OCI-LY3 (cell line): ENCODE measurements around the gene PSMC3.
A peak's percentile ranks its signal among the peaks of the same experiment; 100 is the strongest.

Source experiments
- H2AFZ ChIP-seq: fragments of 200-600, 300-600 bp; shearing (Covaris generic); 2 replicates; pipeline ENCODE4 v1.6.0; 2014; ENCODE audit warnings: antibody characterized with exemption, low read depth, low read length
- H3K27ac ChIP-seq: fragments of 200-600, 300-600 bp; sonication (generic); 2 replicates; pipeline ENCODE4 v1.5.1; 2014; ENCODE audit warnings: mild to moderate bottlenecking, low read length, moderate library complexity, mixed read lengths
- H3K27me3 ChIP-seq: fragments of 200-600, 300-600 bp; sonication (generic); 2 replicates; pipeline ENCODE4 v1.6.1; 2014; ENCODE audit warnings: low read depth, low read length, mixed read lengths
- H3K36me3 ChIP-seq: fragments of 200-600, 300-600 bp; sonication (generic); replicated peaks from 2 replicates; pipeline ENCODE3; 2014; ENCODE audit warnings: low read depth, low read length, mixed read lengths
- H3K4me1 ChIP-seq: fragments of 300-600, 200-600 bp; sonication (generic); 2 replicates; pipeline ENCODE4 v1.6.1; 2014; ENCODE audit warnings: low read length, mixed read lengths
- H3K4me2 ChIP-seq: fragments of 200-600, 300-600 bp; sonication (generic); 2 replicates; pipeline ENCODE4 v1.6.1; 2014; ENCODE audit warnings: low read length, mixed read lengths
- H3K4me3 ChIP-seq: fragments of 300-600, 200-600 bp; sonication (generic); 2 replicates; pipeline ENCODE4 v1.5.1; 2014; ENCODE audit warnings: antibody characterized with exemption, mild to moderate bottlenecking, low read length, moderate library complexity
- H3K79me2 ChIP-seq: fragments of 300-600, 200-600 bp; shearing (Covaris generic); 2 replicates; pipeline ENCODE4 v1.6.1; 2014; ENCODE audit warnings: mild to moderate bottlenecking, low read length, mixed read lengths
- H3K9ac ChIP-seq: fragments of 300-600, 200-600 bp; shearing (Covaris generic); 2 replicates; pipeline ENCODE4 v1.6.0; 2014; ENCODE audit warnings: mild to moderate bottlenecking, low read length, moderate library complexity
- H3K9me3 ChIP-seq: fragments of 200-600, 300-600 bp; shearing (Covaris generic); 2 replicates; pipeline ENCODE4 v1.6.1; 2014; ENCODE audit warnings: low read length, mixed read lengths; ENCODE audit not compliant: insufficient read depth
- H4K20me1 ChIP-seq: fragments of 200-600, 300-600 bp; sonication (generic); 2 replicates; pipeline ENCODE4 v1.6.1; 2016; ENCODE audit warnings: low read length, mixed read lengths; ENCODE audit not compliant: insufficient read depth
- EZH2phosphoT487 ChIP-seq: fragments of 200-600 bp; shearing (Covaris generic); IDR thresholded peaks from 2 replicates; pipeline ENCODE4 v1.6.1; 2018; ENCODE audit warnings: antibody characterized with exemption, mixed run types, low read depth
- TF ChIP-seq, protein P1 (sequence below): fragments of 200-600, 300-600 bp; sonication (generic); IDR thresholded peaks from 2 replicates; pipeline ENCODE4 v1.5.1; 2014; ENCODE audit warnings: antibody characterized with exemption, low read length, low read depth

Gene PSMC3

DNA sequence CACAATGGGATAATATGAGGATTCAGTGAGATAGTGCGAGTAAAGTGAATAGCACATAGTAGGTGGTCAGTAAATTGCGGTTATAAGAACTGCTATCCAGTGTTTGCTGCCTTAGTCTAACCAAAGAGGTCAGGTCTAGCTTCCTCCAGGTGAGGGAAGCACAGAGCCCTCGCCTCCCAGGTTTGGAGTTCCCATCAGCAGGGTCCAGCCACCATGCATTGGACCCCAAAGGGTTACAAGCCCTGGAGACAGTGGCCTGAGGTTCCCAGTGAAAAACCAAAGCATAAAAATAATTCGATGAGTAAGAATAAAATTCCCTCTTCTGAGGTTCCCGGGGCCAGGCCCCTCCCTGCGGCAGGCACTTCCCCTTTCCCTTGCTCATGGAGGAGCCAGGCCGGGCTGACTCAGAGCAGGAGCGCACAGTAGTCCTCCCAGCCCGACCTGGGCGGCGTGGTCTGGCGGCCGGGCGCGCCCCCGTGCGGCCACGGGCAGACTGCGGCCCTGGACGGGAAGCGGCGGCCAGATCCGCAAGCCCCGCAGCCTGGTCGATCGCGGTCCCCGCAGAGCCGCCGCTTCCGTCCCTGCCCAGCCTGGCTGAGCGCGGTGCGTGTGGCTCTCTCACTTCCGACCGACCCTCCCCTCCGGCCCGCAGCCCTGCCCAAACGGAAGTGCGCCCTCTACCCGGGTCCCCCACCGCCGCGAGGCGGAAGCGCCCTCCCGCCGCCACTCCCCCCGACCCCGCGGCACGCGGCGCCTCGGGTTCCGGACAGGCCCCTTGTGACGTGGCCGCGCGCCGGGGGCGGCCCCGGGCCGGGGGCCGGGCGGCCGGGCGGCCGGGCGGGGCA, 18.3 kb downstream of the PSMC3 start, which contains the start of gene SLC39A13:
Gene SLC39A13, plus strand, starts transcription at position 845 of the 845 bp plus-strand sequence. CDS start 1,505 bp downstream, outside the sequence.
- Histone ChIP-seq H3K4me1 (peaks cover 19% of the 10 kb centered on the region), H3K4me3 (peak within 1 kb of the TSS; percentile 99), H2AFZ (peak within 1 kb of the TSS; percentile 61; the same call in 1 of the 2 replicates), H3K27ac (peak within 1 kb of the TSS; percentile 89), H3K9me3 (no peaks in the 10 kb centered on the region), H3K4me2 (peak within 1 kb of the TSS; percentile 99), H3K79me2 (no peaks in the 10 kb centered on the region), H4K20me1 (no peaks in the 10 kb centered on the region), H3K36me3 (no peaks in the 10 kb centered on the region), H3K27me3 (no peaks in the 10 kb centered on the region), H3K9ac (peak within 1 kb of the TSS; percentile 94)
- TF ChIP-seq EZH2phosphoT487: no peak
- TF ChIP-seq, protein P1, sequence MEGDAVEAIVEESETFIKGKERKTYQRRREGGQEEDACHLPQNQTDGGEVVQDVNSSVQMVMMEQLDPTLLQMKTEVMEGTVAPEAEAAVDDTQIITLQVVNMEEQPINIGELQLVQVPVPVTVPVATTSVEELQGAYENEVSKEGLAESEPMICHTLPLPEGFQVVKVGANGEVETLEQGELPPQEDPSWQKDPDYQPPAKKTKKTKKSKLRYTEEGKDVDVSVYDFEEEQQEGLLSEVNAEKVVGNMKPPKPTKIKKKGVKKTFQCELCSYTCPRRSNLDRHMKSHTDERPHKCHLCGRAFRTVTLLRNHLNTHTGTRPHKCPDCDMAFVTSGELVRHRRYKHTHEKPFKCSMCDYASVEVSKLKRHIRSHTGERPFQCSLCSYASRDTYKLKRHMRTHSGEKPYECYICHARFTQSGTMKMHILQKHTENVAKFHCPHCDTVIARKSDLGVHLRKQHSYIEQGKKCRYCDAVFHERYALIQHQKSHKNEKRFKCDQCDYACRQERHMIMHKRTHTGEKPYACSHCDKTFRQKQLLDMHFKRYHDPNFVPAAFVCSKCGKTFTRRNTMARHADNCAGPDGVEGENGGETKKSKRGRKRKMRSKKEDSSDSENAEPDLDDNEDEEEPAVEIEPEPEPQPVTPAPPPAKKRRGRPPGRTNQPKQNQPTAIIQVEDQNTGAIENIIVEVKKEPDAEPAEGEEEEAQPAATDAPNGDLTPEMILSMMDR: peak; percentile 89

DNA sequence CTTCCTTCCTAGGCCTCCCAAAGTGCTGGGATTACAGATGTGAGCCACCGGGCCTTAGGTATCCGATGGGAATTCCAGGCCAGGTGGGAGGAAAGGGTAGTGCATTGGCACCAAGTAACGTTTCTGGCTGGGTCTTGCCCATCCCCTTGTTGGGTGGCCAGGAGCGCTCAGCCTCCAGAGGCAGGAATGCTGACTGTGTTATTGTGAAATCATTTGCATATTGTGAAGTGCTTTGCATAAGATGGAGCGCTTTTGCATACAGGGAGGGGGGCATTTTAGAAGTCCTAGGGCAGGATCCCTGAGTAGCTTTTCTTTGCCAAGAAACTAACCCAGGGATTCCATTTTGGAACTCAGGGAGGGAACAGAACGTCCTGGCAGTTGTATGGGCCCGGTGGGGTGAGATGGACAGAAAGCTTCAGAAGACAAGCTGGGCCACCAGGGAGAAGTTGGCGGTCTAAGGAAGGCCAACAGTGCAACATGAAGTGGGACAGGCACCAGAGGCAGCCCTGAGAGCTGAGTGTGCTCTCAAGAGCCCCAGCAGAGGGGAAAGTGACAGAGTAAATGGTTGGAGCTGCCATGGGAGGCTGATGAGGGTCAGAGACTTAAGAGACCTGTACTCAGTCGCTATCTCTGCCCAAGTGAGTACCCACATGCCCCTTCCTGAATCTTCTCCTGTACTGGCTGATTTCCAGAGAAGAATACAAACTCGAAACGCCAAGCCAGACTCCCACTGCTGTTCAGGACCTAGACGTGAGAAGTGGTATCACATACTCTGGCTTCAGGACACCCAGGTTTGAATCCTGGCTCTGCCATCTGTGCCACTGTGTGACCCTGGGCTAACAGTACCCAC, 19.1 kb downstream of the PSMC3 start:
- peaks cover 19% of the 10 kb centered on the region for H3K4me1 ChIP-seq
- H4K20me1 ChIP-seq: no peaks in the 10 kb centered on the region
- H3K9ac ChIP-seq: peak overlapping the region; percentile 89
- TF ChIP-seq, protein P1: no peak
- H2AFZ ChIP-seq: peak overlapping the region; percentile 57; the same call in 1 of the 2 replicates
- peak overlapping the region; percentile 89 for H3K27ac ChIP-seq
- peak overlapping the region; percentile 88 for H3K4me3 ChIP-seq
- H3K36me3 ChIP-seq: no peaks in the 10 kb centered on the region
- no peaks in the 10 kb centered on the region for H3K79me2 ChIP-seq
- no peaks in the 10 kb centered on the region for H3K9me3 ChIP-seq
- H3K27me3 ChIP-seq: no peaks in the 10 kb centered on the region
- peak overlapping the region; percentile 94 for H3K4me2 ChIP-seq

DNA sequence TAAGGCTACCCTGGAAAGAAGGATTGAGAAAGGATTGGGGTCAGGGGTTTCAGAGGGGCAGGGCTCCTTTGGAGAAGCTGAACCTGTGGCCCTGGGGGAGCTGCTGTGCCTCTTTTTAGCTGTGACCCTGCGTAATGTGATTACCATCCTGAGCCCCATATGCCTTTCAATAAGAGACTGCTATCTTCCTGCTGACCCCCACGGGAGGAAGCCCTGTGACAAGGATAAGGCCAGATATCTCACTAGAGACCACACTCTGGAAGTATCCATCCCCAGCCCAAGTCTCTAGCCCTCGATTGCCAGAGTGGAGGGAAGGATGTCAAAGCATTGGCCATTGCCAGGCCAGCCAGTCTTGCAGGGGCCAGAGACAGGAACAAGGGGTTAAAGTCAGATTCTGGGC, 22.7 kb downstream of the PSMC3 start:
- Histone ChIP-seq H3K27ac (no peak overlapping the region), H3K4me2 (no peak overlapping the region), H2AFZ (peak overlapping the region; percentile 23; the same call in 1 of the 2 replicates), H3K9me3 (no peaks in the 10 kb centered on the region; the same call in 1 of the 2 replicates), H3K79me2 (no peaks in the 10 kb centered on the region), H3K4me1 (peaks cover 29% of the 10 kb centered on the region), H4K20me1 (no peaks in the 10 kb centered on the region), H3K27me3 (no peaks in the 10 kb centered on the region), H3K4me3 (no peak overlapping the region), H3K36me3 (no peaks in the 10 kb centered on the region), H3K9ac (no peak overlapping the region)
- TF ChIP-seq, protein P1: no peak
- TF ChIP-seq EZH2phosphoT487: no peak

DNA sequence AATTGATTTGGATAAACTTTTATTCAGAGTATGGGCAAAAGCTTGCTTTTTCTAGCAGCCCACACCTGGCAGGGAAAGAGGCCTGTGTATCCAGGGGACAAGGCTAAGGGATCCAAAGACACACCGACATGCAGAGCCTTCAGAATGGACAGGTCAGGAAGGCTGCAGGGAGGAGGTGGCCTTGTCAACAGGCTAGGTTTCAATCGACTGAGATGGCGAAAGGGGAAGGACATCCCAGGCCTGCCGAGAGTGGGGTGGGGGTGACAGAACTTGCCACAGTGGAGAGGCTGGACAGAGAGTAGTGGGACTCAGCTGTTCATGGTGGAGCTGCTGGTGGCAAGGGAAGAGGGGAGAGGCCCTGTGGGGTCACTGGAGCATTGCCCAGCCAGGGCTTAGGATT, 23.1 kb downstream of the PSMC3 start:
- no peaks in the 10 kb centered on the region for H4K20me1 ChIP-seq
- H3K9ac ChIP-seq: no peak overlapping the region
- no peak overlapping the region for H3K4me2 ChIP-seq
- no peak overlapping the region for H3K4me3 ChIP-seq
- no peak overlapping the region for H2AFZ ChIP-seq
- H3K79me2 ChIP-seq: no peaks in the 10 kb centered on the region
- no peaks in the 10 kb centered on the region for H3K27me3 ChIP-seq
- TF ChIP-seq, protein P1: no peak
- no peak for TF ChIP-seq EZH2phosphoT487
- H3K4me1 ChIP-seq: peaks cover 29% of the 10 kb centered on the region
- H3K9me3 ChIP-seq: no peaks in the 10 kb centered on the region; the same call in 1 of the 2 replicates
- no peak overlapping the region for H3K27ac ChIP-seq
- no peaks in the 10 kb centered on the region for H3K36me3 ChIP-seq
